A673 (cell line): ENCODE data around the gene ZNF672.
"Not testable (repeated sequence)": the region's sequence is repeated elsewhere in the genome, so short reads cannot be mapped to it uniquely, and the experiment has no call there.

Experiments
- CTCF ChIP-seq: fragments of 300-800, 200-600 bp; sonication (generic); conservative IDR thresholded peaks from 2 replicates; pipeline ENCODE4 v1.5.1; 2017; ENCODE audit warnings: low read depth, mild to moderate bottlenecking, antibody characterized with exemption, low read length, moderate library complexity, mixed read lengths
- EZH2 ChIP-seq: fragments of 200-600 bp; sonication (generic); IDR thresholded peaks from 2 replicates; pipeline ENCODE4 v1.6.1; 2017; ENCODE audit warnings: borderline replicate concordance, low read depth, mild to moderate bottlenecking, mixed read lengths, antibody characterized with exemption, low read length; ENCODE audit not compliant: poor library complexity, severe bottlenecking

DNA sequence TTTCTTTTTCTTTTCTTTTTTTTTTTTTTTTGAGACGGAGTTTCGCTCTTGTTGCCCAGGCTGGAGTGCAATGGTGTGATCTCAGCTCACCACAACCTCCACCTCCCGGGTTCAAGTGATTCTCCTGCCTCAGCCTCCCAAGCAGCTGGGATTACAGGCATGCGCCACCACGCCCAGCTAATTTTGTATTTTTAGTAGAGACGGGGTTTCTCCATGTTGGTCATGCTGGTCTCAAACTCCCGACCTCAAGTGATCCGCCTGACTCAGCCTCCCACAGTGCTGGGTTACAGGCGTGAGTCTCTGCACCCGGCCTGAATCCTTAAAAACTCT is 51.9 kb downstream of the ZNF672 start:
- TF ChIP-seq CTCF, EZH2: not testable (repeated sequence)
